Body of pancreas (tissue), 4 donors: ENCODE data around the gene GLRA3.

ENCODE experiments used
- CTCF ChIP-seq, 7 experiments: fragments of 450-650 bp in 4 of 7; fragments of 200-600 bp in 3 of 7; sonication (generic) in 3 of 7; IDR thresholded peaks; one replicate each; pipeline ENCODE4 v1.5.1; 2016 to 2019; ENCODE audit warnings: antibody characterized with exemption in 7 of 7
- POLR2A ChIP-seq, 3 donors: fragments of 450-650 bp; IDR thresholded peaks; one replicate each; pipeline ENCODE4 v1.6.1; 2016; ENCODE audit warnings: antibody characterized with exemption in 3 of 3, mild to moderate bottlenecking in 2 of 3

GRCh38 chr4:174828845-174829701, at the start of gene GLRA3:
- TF ChIP-seq CTCF (IDR thresholded peaks at IDR 0.05) = no peak
- TF ChIP-seq POLR2A (IDR thresholded peaks at IDR 0.05) = peak in 2 of 3 donors; percentile 24 to 41
